GM18499 (cell line): ENCODE data around the gene CDC42BPB.

Experiments
- ATAC-seq: cut with Tn5 transposase; IDR thresholded peaks from one replicate; pipeline ENCODE4 v1.9.1; 2021; ENCODE audit warnings: moderate number of reproducible peaks; ENCODE audit not compliant: insufficient read depth, unreplicated experiment

Gene CDC42BPB

DNA sequence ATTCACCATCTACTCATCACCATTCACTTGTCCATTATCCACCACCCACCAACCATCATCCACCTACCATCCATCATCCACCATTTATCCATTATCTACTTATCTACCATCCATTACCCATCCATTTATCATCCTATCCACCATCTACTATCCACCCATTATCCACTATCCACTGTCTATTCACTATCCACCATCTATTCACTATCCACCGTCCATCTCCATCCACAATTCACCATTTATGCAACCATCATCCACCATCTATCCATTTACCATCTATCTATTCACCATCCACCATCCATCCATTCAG is 136.4 kb downstream of the CDC42BPB start:
- no peak for ATAC-seq

DNA sequence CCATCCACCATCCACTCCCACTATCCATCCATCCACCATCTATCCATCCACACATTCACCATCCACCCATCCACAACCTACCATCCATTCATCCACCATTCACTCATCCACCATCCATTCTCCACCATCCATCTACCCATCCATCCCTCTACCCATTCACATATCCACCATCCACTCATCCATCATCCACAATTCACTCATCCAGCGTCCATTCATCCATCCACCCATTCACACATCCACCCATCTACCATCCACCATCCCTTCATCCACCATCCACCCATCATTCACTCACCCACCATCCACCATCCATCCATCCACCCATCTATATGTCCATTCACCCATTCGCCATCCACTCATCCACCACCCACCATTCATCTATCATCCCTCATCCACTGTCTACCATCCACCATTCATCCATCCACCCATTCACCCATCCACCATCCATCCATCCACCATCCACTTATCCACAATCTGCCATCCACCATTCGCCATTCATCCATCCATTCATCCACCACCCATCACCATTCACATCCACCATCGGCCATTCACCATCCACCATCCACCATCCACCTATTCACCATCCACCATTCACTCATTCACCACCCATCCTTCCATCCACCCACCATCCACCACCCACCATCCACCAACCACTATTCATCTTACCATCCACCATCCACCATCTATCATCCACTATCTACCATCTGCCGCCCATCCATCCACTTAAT is 136.9 kb downstream of the CDC42BPB start:
- no peak for ATAC-seq

DNA sequence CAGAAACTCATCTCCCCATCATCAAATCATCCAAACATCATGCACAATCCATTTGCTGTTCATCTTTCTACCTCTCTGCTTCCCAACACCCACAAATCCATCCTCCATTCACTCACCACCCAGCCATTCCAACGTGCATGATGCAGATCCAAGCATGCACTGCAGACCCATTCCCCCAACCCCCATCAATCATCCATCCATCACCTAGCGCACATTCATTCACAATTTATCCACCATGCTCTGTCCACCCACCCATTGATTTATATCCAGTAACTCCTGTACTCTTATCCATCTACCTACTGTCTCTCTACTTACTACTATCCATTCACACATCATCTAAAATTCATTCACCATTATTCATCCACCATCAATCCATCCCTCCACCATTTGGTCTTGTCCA is 138.9 kb downstream of the CDC42BPB start:
- no peak for ATAC-seq

DNA sequence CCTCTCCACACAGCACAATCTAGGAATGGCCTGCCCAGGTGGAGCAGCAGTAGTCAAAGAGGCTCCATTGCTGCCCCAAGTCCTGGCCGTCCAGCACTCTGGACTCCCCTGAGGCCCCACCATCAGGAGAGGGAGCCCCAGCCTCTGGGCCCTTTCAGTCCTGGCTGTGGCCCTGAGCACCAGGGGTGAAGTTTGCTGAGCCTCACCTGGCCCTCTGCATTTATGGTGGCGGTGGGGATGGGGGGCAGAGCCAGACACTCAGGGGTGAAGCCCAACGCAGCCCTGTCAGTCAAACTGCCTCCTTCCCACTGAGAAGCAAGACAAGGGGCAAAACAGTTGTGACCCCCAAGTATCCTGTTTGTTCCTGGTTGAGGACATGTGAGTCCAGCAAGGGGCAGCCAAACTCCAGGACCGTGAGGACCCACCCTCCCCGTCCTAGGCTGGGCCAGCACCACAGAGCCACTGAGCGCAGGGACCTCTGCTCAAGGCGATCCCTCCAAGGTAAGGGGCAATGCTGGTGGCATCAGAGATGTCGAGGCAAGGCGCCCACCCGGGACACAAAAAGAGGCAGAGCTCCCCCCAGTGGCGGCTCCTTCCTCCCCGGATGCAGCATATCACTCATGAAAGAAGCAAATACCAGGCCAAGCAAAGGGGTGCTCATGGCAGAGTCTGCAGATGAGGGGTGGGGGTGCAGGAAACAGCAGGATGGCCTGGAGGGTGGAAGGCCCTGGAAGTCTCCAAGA is 139.7 kb downstream of the CDC42BPB start:
- ATAC-seq = no peak

DNA sequence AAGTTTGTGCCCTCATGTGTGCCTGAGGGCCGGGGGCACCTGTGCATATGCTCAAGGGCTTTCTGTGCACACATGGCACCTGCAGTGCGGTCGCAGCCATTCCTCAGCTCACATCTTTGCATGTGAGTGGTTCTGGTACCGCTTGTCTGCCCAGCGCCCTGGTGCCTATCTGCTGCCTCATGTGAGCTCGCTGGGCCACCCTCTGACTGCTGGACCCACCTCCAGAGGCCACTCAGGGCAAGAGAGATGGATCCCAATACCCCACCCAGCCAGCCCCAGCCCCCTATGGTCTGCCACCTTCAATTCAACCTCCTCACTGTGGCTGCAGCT is 140.3 kb downstream of the CDC42BPB start:
- ATAC-seq = no peak

DNA sequence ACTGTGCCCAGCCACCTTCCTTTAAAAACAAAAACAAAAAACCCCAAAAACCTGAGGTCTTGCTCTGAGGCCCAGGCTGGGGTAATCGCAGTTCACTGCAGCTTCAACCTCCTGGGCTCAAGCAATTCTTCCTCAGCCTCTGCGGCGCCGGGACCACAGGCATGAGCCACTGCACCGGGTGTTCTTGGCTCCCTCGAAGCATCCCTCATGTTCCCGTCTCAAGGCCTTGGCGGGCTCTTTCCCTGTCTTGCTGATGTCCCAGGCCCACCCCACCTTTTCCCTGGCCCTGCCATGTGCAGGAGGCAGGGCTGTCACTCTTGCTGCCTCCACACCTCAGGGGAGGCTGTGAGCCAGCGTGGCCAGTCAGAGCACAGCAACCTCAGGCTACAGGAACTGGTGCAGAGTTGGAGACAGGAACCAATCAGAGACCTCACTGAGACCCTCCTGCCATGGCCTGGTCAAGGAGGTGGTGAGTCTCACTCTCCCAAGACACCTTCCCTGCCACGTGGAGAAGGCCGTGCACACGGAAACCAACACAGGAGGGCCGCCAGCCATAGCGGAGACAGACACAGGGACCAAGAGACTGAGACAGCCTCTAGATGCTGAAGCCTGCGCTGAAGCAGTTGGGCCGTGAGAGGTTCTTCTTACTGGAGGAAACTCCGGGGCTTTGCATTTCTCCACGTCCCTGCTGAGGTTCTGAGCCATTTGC is 140.8 kb downstream of the CDC42BPB start:
- ATAC-seq = no peak

DNA sequence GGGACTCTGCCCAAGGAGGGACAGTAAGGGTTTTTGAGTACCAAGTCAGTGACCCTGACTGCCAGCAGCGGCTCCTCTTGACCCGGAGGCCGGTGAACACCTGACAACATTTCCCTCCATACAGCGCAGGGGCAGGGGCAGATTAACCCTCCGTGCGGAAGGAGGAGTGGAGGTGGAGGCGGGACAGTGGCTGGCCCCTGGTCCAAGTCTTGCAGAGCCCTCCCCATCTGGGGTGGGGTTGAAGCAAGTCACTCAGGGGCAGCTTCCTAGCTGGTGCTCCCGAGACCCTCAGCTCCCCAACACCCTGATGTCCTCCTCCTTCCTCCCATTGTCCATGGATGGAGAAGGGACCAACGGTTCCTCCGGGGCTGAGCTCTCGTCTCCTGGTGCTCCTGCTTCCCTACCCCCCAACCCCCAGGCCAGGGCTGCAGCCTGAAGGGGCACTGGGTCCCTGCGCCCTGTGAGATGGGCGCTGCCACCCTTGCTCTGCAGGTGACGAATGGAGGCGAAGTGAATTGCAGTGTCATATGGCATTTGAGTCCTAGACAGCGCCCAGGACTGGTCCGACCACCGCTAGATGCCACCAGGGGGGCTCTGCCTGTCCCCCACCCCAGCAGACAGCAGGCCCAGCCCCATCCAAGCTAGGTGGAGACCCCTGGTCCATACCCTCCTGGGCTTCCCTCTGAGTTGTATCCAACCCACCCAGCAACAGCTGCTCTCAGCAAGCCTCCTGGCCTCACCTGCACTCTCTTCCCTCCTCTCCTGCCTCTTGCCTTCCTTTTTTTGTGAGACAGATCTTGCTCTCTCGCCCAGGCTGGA is 141.8 kb downstream of the CDC42BPB start:
- no peak for ATAC-seq

DNA sequence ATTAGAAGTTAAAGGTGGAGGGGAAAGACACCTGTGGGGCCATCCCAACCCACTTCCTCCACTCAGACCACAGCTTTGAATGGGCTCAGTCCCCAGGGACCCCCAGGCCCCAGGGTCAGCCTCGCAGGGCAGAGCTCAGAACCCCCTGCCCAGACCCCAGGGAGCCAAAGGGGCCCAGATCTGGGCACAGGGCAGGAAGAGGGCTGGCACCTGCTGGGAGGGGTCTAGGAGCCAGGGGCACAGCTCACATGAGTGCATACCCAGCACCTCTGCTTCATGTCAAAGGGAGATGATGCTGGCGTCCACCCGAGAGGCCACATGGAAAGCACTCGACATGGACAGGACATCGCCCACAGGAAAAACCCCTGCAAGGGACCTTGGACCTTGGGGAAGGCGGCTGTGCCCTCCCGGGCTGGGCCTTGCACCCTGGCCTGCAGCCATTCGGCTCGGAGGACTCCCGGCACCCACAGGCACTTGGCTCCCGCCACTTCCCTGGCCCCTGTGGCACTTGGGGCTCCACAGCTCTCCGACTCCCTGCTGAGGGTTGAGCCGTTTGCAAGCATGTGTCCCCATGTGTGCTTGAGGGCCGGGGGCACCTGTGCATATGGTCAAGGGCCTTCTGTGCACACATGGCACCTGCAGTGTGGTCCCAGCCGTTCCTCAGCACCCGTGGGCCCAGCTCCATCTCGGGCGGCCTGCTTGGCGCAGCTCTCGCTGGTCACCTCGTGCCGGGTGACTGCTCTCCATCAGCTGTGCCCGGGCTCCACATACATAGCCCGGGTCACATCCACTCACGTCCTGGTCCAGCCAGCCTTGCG is 142.7 kb downstream of the CDC42BPB start:
- ATAC-seq = no peak

DNA sequence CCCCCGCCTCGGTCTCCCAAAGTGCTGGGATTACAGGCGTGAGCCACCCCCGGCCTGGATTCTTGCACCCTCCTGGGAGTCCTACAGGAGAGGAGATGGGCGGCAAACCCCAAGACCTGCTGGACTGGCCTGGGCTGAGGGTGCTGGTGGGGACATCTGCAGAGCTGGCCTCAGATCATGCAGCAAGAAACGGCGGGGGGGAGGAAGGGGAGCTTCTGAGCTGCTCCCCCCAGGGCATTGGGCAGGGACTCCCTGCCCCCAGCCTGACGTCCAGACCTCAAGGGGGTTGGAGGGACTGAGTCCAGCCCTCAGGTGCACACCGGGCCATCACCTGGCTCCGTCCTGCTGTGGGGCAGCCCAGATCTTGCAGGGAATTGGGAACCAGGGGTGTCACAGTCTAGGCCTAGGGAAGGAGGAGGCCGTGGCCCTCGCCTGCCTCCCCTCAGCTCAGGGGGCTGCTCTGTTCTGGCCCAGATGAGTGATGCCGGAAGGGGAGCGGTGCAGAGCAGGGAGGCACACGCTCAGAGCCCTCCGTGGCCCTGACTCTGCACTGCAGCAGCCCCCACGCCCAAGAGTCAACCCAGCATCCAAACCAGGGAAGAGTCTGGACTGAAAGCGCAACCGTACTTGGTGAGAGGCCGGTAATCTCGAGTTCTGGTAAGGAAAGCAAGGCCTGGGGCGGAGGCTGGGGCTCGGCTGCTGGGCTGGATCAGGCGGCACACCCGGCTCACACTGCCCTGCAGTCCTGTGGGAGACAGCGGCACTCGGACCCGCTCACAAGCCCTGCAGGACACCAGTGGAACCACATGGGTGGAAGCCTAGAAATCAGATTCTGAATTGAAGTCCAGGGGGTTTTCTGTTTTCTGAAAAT is 143.8 kb downstream of the CDC42BPB start:
- no peak for ATAC-seq

DNA sequence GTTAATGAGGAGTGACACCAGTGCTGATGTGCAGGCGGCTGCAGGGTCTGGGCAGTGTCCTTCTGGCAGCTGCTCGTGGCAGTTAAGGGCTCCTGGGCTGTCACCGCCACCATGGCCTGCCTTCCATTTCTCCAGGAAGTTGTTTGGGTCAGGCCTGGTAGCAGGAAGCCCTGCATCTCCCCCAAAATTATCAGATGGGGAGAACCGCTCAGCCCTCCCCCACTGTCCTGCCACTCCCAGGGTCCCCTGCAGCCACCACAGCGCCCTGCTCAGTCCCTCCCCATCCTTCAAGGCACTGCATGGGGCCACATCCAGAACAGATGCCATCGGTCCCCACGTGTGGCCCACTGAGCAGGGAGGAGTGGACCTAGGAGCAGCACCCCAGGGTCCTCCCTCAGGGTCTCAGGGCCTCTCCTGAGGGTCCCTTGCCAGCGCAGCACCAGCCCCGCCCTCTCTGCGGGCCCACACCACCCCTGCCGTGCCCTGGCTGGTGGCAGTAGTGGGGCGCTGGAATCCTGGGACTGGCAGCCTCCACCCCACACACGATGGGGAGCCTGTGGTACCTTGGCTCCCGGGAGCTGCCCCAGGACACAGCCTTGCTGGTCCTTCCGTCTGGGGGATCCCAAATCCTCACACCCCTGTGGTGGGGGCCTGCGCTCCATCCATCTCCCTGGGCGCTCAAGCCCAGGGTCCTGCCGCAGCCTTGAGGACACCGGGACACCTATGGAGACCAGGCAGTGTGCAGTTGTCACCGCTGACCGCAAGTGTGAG is 145.2 kb downstream of the CDC42BPB start:
- ATAC-seq = no peak

DNA sequence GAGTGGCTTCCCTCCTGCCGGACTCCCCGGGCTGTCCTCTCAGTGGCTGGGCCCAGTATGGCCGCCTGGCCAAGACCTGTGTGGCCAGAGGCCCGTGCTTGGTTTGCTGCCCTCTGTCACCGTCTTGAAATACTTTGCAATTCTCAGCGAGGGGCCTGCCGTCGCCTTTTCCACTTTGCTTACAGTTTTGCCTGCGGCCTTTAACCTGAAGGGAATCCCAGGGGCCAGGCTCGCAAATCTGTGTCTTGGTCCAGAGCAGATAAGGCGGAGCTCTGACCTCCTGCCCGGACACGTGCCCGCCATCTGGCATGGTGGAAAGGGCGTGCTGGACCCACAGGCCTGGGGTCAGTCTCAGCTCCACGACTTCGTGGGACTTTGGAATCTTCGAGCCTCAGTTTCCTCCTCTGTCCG is 145.8 kb downstream of the CDC42BPB start:
- no peak for ATAC-seq

DNA sequence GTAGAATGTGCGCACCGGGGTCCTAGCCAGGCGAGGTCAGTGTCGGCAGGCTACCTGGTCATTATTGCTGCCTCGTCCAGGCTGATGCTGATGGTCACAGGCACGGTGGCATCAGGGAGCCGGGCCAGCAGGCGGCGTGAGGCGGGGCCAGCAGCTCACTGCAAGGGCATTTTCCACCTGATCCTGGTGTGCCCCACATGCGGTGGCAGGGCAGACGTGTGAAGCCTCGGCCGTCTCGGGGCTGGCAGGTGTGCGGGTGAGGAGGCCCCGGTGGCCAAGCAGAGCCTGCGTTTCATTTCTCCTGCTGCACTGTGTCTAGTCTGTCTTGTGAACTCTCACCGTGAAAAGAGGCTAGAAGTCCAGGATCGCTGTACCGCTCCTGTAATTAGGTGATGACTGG is 146.9 kb downstream of the CDC42BPB start:
- ATAC-seq = no peak

DNA sequence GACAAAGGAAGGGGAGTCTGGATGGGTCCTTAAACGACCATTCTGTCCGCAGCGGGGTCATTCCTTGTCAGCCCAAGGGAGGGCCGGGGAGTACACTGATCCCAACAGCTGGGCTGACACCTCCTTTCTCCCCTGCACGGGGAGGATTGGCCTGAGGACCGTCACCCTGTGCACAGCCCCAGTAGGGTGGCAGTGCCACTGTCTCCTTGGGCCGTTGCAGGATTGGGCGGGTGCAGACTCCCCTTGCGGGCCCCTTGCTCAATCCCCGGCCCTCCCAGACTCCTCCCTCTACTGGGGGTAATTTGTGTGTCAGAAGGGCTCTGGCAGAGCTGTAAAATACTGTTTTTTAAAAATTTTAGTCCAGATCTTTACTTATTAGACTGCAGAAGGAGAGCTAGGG is 147.4 kb downstream of the CDC42BPB start:
- no peak for ATAC-seq

DNA sequence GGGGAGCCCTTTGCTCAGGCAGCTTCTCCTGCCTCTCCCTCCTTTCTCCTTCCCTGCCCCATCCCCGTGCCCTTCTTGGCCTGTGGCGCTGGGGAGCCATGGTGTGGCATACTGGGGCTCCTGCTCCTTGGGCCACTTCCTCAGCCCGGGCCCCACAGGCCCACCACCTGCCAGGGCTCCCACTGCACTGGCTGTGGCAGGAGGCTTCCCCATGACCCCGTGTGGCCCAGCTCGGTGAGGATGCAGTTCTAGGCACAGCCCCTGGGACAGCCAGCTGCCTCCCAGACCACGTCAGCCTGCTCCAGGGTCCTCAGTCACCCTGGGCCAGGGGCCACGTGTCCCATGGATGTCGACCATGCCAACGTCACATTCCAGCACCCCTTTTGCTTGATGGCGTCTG is 147.9 kb downstream of the CDC42BPB start:
- ATAC-seq = no peak

DNA sequence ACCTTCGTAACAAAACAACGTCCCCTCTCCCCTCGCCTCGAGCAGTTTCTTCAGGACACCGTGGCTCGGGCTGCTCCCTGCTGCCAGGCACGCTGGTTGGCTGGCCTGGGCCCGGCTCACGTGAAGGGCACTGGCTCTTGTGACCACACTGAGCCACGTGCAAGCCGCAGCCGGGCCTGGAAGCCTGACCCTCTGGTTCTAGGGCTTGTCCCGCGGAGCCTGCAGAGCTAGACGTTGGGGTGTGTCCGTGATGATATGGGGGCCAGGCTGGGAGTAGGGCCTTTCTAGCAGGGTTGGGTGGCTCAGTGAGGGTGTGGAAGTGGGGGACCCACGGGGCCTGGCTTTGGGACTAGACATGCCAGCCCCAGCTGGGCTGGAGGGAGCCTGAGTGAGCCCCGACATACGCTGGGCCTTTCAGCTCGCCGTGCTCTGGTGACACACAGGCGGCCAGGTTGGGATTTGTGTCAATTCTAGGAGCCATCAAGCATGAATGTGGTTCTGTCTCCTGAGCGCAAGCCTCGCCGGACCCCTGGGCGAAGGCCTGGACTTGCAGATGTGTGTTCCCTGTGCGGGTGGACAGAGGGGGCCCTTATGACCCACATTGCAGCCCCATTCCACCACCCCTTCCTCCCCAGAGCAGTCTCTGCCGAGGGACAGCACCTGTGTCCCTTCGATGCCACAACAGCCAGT is 148.4 kb downstream of the CDC42BPB start:
- no peak for ATAC-seq

DNA sequence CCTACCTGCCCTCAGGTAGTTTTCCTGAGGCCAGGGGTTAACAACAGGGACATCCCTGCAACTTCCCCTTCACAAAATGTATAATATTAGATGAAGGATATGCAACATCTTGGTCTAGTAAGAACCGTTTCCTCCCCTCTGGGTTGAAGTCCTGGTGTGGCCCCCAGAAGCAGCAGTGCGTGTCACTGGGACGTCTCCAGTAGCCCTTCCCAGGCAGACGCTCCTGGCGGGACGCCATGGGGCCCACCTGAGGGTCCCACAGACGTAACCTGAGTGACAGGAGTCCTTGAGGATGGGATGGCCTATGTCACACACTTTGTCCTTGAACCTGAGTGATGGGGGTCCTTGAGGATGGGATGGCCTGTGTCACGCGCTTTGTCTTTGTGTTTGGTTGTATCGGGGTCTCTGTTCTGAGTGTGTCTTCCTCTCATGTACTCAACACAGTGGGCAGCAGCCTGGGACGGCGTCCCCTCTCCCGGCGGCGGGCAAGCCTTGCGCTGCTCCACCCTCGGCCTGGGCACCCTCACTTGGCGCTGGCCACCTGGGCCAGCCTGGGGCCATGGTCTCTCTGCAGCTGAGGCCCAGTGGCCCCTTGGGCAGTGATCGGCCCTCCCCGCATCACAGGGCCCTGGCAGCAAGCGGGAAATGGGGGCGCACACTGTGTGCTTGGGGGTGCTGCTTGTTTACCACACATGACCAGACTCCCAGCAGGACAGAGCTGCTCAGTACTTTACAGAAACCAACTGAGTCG is 149.2 kb downstream of the CDC42BPB start:
- no peak for ATAC-seq

DNA sequence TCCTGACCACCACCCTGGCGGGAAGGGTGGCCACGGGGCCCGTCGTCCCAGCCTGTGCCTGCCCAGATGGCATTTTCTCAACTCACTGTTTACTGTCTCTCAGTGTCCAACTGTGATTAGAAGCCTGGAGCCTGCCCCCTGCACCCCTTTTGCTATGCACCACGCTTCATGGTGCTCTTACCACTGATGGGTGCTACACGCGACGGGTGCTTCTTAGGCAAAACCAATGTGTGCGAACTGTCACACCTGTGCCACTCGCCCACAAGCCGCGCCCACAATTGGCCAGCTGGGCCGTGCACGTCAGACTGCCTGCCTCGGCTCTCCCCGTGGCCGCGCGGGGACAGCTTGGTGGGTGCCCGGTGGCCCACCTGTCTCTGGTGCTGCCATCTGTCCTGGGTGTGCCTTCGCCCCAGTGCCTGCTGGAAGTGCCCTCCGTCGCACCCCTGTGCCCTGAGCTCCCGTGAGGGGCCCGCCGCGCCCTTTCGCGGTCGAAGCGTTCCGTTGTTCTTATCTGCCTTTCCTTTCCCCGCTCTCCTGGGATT is 150.0 kb downstream of the CDC42BPB start:
- no peak for ATAC-seq
